Liver (tissue), 3 donors: ENCODE data around the gene NGB.

Experiments used
- EGR1 ChIP-seq, 2 donors: IDR thresholded peaks; 2 replicates each; pipeline ENCODE4 v1.6.1; 2016 to 2018; ENCODE audit warnings: antibody characterized with exemption in 2 of 2, low read depth in 2 of 2
- FOXA1 ChIP-seq: IDR thresholded peaks from 2 replicates; pipeline ENCODE4 v1.6.1; 2016; ENCODE audit warnings: antibody characterized with exemption
- FOXA2 ChIP-seq: IDR thresholded peaks from 2 replicates; pipeline ENCODE4 v1.6.1; 2016; ENCODE audit warnings: antibody characterized with exemption
- GABPA ChIP-seq, 2 donors: IDR thresholded peaks in 1 of 2; conservative IDR thresholded peaks in 1 of 2; 2 replicates each; pipeline ENCODE4 v1.6.1; 2016; ENCODE audit warnings: antibody characterized with exemption in 2 of 2, mild to moderate bottlenecking in 1 of 2, moderate library complexity in 1 of 2
- JUND ChIP-seq, 2 donors: IDR thresholded peaks; 2 replicates each; pipeline ENCODE4 v1.6.1; 2016; ENCODE audit warnings: antibody characterized with exemption in 2 of 2
- NR2F2 ChIP-seq: IDR thresholded peaks from 2 replicates; pipeline ENCODE4 v1.6.1; 2016; ENCODE audit warnings: antibody characterized with exemption
- RXRA ChIP-seq, 2 donors: IDR thresholded peaks; 2 replicates each; pipeline ENCODE4 v1.6.1; 2017 to 2018; ENCODE audit warnings: antibody characterized with exemption in 2 of 2, mild to moderate bottlenecking in 1 of 2
- TAF1 ChIP-seq: conservative IDR thresholded peaks from 2 replicates; pipeline ENCODE4 v1.6.1; 2016; ENCODE audit warnings: antibody characterized with exemption, mild to moderate bottlenecking
- YY1 ChIP-seq: IDR thresholded peaks from 2 replicates; pipeline ENCODE4 v1.6.1; 2016; ENCODE audit warnings: antibody characterized with exemption, mild to moderate bottlenecking
- TF ChIP-seq, protein P1 (sequence below): fragments of 150-350 bp; IDR thresholded peaks from 2 replicates; pipeline ENCODE4 v1.5.1; 2017; ENCODE audit warnings: improper control_type of control experiment, low read depth, low read length; ENCODE audit not compliant: missing input control
- TF ChIP-seq, protein P2 (sequence below): IDR thresholded peaks from 2 replicates; pipeline ENCODE4 v1.6.1; 2016; ENCODE audit warnings: antibody characterized with exemption
- TF ChIP-seq, protein P3 (sequence below): IDR thresholded peaks from 2 replicates; pipeline ENCODE4 v1.6.1; 2016; ENCODE audit warnings: antibody characterized with exemption
- TF ChIP-seq, protein P4 (sequence below): IDR thresholded peaks from 2 replicates; pipeline ENCODE4 v1.6.1; 2016; ENCODE audit warnings: antibody characterized with exemption
- TF ChIP-seq, protein P5 (sequence below): IDR thresholded peaks from 2 replicates; pipeline ENCODE4 v1.6.1; 2016; ENCODE audit warnings: antibody characterized with exemption, mild to moderate bottlenecking
- donor health status: healthy.
- donor health status: healthy.

DNA sequence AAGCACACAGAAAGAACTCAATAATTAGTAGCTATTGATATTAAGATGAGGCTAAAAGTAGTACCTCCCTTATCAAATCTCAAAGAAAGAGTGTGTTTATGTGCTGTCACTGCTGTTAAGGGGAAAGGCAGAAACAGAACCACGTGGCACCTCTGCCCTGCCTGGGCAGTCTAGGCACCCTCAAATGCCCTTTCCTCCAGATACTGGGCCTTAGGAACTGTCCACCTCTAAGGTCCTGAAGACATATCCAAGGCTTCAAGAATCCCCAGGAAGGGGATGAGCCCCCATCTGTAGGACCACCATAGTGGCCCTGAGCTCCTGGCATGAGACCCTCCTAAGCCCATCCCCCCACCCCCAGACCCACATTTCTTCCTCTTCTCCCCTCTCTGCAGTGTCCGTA is 29.1 kb downstream of the NGB start:
- TF ChIP-seq YY1 (no peak), EGR1 (IDR thresholded peaks at IDR 0.05; ENCODE audit: low read depth in 2 of 2) (no peak), GABPA (IDR thresholded peaks at IDR 0.05 in 1 of 2, conservative IDR thresholded peaks at IDR 0.05 in 1 of 2) (no peak), JUND (IDR thresholded peaks at IDR 0.05) (no peak), FOXA2 (no peak), TAF1 (no peak), FOXA1 (no peak), NR2F2 (no peak), RXRA (IDR thresholded peaks at IDR 0.05) (no peak)
- TF ChIP-seq, protein P1, sequence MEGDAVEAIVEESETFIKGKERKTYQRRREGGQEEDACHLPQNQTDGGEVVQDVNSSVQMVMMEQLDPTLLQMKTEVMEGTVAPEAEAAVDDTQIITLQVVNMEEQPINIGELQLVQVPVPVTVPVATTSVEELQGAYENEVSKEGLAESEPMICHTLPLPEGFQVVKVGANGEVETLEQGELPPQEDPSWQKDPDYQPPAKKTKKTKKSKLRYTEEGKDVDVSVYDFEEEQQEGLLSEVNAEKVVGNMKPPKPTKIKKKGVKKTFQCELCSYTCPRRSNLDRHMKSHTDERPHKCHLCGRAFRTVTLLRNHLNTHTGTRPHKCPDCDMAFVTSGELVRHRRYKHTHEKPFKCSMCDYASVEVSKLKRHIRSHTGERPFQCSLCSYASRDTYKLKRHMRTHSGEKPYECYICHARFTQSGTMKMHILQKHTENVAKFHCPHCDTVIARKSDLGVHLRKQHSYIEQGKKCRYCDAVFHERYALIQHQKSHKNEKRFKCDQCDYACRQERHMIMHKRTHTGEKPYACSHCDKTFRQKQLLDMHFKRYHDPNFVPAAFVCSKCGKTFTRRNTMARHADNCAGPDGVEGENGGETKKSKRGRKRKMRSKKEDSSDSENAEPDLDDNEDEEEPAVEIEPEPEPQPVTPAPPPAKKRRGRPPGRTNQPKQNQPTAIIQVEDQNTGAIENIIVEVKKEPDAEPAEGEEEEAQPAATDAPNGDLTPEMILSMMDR = no peak
- TF ChIP-seq, protein P2, sequence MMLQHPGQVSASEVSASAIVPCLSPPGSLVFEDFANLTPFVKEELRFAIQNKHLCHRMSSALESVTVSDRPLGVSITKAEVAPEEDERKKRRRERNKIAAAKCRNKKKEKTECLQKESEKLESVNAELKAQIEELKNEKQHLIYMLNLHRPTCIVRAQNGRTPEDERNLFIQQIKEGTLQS = no peak
- TF ChIP-seq, protein P3, sequence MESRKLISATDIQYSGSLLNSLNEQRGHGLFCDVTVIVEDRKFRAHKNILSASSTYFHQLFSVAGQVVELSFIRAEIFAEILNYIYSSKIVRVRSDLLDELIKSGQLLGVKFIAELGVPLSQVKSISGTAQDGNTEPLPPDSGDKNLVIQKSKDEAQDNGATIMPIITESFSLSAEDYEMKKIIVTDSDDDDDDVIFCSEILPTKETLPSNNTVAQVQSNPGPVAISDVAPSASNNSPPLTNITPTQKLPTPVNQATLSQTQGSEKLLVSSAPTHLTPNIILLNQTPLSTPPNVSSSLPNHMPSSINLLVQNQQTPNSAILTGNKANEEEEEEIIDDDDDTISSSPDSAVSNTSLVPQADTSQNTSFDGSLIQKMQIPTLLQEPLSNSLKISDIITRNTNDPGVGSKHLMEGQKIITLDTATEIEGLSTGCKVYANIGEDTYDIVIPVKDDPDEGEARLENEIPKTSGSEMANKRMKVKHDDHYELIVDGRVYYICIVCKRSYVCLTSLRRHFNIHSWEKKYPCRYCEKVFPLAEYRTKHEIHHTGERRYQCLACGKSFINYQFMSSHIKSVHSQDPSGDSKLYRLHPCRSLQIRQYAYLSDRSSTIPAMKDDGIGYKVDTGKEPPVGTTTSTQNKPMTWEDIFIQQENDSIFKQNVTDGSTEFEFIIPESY = no peak
- TF ChIP-seq, protein P4, sequence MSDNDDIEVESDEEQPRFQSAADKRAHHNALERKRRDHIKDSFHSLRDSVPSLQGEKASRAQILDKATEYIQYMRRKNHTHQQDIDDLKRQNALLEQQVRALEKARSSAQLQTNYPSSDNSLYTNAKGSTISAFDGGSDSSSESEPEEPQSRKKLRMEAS = no peak
- TF ChIP-seq, protein P5, sequence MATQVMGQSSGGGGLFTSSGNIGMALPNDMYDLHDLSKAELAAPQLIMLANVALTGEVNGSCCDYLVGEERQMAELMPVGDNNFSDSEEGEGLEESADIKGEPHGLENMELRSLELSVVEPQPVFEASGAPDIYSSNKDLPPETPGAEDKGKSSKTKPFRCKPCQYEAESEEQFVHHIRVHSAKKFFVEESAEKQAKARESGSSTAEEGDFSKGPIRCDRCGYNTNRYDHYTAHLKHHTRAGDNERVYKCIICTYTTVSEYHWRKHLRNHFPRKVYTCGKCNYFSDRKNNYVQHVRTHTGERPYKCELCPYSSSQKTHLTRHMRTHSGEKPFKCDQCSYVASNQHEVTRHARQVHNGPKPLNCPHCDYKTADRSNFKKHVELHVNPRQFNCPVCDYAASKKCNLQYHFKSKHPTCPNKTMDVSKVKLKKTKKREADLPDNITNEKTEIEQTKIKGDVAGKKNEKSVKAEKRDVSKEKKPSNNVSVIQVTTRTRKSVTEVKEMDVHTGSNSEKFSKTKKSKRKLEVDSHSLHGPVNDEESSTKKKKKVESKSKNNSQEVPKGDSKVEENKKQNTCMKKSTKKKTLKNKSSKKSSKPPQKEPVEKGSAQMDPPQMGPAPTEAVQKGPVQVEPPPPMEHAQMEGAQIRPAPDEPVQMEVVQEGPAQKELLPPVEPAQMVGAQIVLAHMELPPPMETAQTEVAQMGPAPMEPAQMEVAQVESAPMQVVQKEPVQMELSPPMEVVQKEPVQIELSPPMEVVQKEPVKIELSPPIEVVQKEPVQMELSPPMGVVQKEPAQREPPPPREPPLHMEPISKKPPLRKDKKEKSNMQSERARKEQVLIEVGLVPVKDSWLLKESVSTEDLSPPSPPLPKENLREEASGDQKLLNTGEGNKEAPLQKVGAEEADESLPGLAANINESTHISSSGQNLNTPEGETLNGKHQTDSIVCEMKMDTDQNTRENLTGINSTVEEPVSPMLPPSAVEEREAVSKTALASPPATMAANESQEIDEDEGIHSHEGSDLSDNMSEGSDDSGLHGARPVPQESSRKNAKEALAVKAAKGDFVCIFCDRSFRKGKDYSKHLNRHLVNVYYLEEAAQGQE = peak; percentile 93
